GM18858 (cell line): Measurements from ENCODE around the gene TGFBR2.
A peak's percentile ranks its signal among the peaks of the same experiment; 100 is the strongest.
"Not testable (repeated sequence)": the region's sequence is repeated elsewhere in the genome, so short reads cannot be mapped to it uniquely, and the experiment has no call there.

Source experiments
- ATAC-seq: cut with Tn5 transposase; IDR thresholded peaks from one replicate; pipeline ENCODE4 v1.9.1; 2021; ENCODE audit not compliant: unreplicated experiment

Gene TGFBR2

DNA sequence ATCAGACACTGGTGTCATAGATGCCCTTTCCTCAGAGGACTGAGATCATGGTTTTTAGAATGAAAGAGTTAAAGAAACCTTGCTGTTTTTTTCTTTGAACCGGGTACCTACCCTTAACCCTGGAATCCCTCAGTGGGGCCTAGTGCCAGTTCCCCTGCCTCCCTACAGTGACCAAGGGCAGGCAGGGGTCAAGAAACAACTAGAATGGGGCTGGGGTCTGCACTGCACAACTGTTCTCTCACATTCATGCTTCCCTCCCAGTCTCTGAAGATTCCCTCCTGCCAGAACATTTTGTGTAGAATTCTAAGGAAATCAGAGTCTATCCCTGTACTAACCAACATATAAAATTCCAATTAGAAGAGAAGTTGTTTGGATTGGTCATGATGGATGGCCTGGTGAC, 47.9 kb downstream of the TGFBR2 start:
- ATAC-seq, result no peak

DNA sequence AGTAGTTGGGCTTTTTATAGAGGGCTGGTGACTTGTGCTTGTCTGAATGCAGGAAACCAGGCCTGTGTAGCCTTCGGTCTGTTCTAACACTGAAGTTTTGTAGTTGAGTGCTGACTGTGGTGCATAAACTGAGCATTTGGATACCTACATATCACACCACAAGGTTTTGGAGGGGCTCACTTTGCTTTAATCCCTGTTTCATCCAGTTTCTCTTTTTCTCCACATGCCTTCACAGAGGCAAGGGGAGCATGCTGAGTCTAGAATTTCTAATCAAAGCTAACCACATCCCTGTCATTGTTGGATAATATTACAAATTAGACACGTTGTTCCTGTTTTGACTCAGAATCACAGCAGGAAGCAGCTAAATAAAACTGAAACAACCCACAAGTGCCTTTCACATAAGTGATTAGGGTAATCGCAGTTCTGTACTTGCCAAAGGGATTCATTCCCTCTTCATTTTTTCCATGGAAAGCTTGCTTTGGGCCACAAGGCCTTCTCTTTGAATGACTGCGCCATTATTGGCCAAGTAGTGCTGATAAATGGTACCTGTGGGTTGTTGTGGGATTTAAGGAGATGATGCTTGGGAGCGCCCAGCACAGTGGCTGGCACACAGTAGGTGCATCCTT, 48.9 kb downstream of the TGFBR2 start:
- ATAC-seq, result no peak

GRCh38 chr3:30656624-30657141, 50.3 kb downstream of the TGFBR2 start:
- ATAC-seq, result no peak

DNA sequence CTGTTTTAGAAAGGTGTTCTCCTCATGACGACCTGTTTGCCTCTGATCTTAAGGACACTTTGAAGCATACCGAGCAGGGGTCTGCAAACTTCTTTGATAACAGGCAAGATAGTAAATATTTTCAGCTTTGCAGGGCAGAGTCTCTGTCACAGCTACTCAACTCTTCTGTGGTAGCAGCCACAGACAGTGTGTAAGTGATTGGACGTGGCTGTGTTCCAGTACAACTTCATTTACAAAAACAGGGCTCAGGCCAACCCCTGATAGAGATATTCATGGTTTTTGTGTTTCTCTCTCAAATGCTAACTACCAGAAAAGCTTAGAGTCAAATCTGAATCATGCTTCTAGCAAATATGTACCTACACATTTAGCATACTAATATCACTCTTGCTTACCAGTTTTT, 51.5 kb downstream of the TGFBR2 start:
- peak; percentile 19 for ATAC-seq

GRCh38 chr3:30658328-30659052, 52.1 kb downstream of the TGFBR2 start:
- peak; percentile 87 for ATAC-seq

GRCh38 chr3:30659270-30660130, 53.1 kb downstream of the TGFBR2 start:
- no peak for ATAC-seq

DNA sequence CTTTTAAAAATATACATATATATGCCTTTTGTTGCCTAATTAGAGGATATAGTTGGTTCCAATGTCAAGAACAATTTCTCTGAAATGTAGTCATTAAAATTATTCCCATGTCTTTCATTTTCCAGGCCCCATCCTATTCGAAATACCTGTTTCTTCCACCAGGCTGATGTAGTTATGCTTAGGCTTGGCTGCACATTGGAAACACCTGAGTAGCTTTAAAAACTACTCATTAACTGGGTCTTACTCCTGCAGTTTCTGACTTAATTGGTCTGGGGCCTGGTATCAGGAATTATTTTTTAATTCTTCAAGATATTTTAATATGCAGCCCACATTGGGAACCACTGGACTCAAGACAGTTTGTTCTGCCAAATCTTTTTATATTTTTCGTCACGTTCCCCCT, 53.7 kb downstream of the TGFBR2 start:
- no peak for ATAC-seq

GRCh38 chr3:30660656-30661055, 54.3 kb downstream of the TGFBR2 start:
- ATAC-seq, result no peak

- ATAC-seq, result no peak
Observed at GRCh38 chr3:30661098-30661873, 54.9 kb downstream of the TGFBR2 start.

DNA sequence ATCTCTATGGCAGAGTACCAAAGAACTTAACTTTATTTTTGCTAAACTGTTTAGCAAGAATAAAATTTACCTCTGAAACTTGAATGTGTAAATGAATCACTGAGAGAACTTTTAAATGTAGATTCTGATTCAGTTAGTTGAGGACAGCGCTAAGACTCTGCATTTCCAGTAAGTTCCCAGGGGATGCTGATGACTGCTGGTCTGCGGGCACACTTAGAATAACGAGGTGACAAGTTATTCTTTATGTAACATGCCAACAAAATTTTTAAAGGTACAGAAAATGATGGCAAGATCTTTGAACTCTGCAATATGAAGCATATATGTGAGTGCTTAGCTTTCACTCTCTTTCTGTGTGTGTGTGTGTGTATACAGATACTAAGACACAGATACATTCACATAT, 56.4 kb downstream of the TGFBR2 start:
- no peak for ATAC-seq

DNA sequence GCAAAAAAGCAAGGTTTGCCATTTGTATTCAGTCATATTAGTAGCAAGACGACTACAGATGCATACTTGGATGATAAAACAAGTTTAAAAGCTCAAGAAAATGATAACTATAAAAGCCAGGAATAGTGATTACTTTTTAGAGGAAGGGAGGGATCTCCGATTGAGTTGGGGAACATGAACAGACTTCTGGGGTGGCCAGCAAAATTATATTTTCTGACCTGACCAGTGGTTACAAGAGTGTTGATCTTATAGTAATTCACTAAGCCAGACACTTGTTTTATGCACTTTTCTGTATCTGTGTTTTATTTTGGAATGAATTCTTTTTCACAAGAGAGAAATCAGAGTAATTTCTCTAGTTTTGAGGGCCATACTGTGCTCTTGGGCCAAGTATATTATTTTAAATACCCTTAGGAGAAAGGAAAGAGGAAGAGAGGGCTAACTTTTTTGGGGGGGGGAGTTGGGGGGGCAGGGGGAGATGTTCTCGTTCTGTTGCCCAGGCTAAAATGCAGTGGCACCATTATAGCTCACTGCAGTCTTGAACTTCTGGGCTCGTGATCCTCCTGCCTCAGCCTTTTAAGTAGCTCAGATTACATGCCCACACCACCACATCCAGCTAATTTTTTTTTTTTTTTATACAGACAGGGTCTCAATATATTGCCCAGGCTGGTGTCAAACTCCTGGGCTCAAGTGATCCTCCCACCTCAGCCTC, 57.3 kb downstream of the TGFBR2 start:
- no peak for ATAC-seq

DNA sequence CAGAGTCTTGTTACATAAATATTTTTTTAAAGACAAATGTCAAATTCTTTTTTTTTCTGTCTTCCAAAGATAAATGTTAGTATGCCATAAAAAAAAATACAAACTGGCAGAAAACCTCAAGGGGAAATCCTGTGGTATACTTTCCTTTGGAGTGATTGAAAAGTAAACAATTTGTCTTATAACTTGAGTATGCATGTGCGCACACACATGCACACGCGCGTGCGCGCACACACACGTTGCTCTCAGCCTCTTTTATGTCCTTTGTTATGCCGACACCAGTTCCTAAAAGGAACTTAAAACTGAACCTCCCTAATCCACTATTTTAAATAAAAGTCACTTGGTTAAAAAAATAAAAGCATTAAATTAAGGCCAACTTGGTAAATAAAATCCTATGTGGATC, 58.1 kb downstream of the TGFBR2 start:
- no peak for ATAC-seq

GRCh38 chr3:30664884-30665283, 58.5 kb downstream of the TGFBR2 start:
- ATAC-seq, result no peak

- ATAC-seq, result no peak
Observed at GRCh38 chr3:30665539-30665938, 59.1 kb downstream of the TGFBR2 start.

DNA sequence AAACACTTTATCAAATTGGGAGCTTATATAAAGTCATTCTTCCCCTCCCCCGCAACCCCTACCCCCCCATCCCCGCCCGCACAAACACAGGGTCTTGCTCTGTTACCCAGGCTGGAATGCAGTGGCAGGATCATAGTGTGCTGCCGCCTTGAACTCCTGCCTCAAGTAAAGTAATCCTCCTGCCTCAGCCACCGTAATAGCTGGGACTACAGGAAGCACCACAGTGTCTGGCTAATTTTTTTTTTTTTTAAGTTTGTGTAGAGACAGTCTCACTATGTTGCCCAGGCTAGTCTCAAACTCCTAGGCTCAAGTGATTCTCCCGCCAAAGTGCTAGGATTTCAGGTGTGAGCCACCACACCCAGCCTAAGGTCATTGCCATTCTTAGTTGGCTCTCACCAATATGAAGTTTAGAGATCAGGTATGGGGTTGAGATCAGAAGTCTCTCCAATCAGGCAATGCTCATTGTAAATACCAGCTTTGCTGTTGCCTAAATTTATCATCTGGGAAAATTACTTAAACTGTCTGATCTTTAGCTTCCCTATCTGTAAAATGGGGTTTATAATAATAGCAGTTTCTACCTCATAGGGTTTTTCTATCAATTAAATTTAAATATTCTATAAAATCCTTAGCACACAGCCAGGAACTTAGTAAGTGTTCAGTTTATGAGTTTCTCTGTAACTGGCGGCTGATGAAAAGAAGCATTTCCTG, 60.3 kb downstream of the TGFBR2 start:
- no peak for ATAC-seq

GRCh38 chr3:30667280-30667651, 60.9 kb downstream of the TGFBR2 start:
- no peak for ATAC-seq

- ATAC-seq, result no peak
Observed at GRCh38 chr3:30668051-30668609, 61.7 kb downstream of the TGFBR2 start.

DNA sequence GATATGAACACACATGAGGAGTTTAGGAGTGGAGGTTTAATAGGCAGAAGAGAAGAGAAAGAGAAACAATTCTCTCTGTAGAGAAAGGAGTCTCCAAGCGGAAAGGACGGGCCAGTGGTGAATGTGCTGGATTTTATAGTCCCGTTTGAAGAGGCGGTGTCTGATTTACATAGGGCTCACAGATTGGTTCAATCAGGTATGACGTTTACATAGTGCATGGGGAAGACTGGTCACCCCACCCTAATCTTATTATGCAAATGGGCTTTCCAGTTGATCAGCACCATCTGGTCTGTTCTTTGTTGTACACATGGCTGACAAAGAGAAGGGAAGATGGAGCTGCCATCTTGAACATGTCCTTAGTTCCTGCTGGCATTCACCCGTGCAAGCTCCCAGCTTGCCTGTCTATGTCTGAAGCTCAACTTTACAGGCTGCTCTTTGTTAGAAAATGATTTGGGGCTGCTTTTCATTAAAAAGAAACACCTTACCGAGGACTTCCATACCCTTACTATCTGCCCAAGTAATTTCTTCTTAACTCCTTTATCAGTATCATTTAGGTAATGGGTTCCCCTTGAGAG, 63.0 kb downstream of the TGFBR2 start:
- not testable (repeated sequence) for ATAC-seq

- ATAC-seq, result no peak
Observed at GRCh38 chr3:30670292-30670691, 63.9 kb downstream of the TGFBR2 start.
